ENCODE measurements around the gene PATJ. TPM values are rescaled to one million over a fixed set of nuclear protein-coding genes. Genes with fewer than 3 reads are reported as not detected.

Gene PATJ
- total and polyA plus RNA-seq, 2 donors (not counting 1 experiment from before 2014, with no cell fraction given), result 8.0 to 45.3 TPM

GRCh38 chr1:61904354-61904753 is 162.1 kb downstream of the PATJ start:
- intact Hi-C loops (cut with micrococcal nuclease), result no loop called here
- Mint-ChIP-seq H3K9me3 (ENCODE audit: insufficient read depth) (no peaks in the 10 kb centered on the region), H3K27ac (no peak overlapping the region), H3K4me1 (no peaks in the 10 kb centered on the region), H3K4me3 (no peak overlapping the region), H3K27me3 (no peaks in the 10 kb centered on the region)
- DNase-seq (no peak), ATAC-seq (ENCODE audit: low read depth) (no peak)
- TF ChIP-seq EZH2 (IDR thresholded peaks at IDR 0.05; ENCODE audit: borderline replicate concordance, insufficient read depth, low read depth, low read length, poor library complexity, severe bottlenecking) (no peak), CTCF (IDR thresholded peaks at IDR 0.05) (no peak)
- no peaks in the 10 kb centered on the region for H3K79me2 ChIP-seq (ENCODE audit: control insufficient read depth, insufficient read depth, low read length)
- peaks cover 0 to 2% of the 10 kb centered on the region in 2 experiments for H3K36me3 ChIP-seq (replicated peaks in 1 of 2; ENCODE audit: control extremely low read depth in 1 of 2, control insufficient read depth in 1 of 2, extremely low read depth in 1 of 2, insufficient read depth in 2 of 2, low read length in 1 of 2)
- no CpG with 5 or more reads among the region's 1 CpG for WGBS (ENCODE audit: insufficient coverage)
- no peak overlapping the region for H3K27ac ChIP-seq (ENCODE audit: low read length in 2 of 2)
- H2AFZ ChIP-seq (ENCODE audit: insufficient read depth, low read depth, low read length, poor library complexity, severe bottlenecking), result no peak overlapping the region
- no peaks in the 10 kb centered on the region for H4K20me1 ChIP-seq (ENCODE audit: control insufficient read depth, insufficient read depth, low read length, poor library complexity, severe bottlenecking)
- H3K9ac ChIP-seq (ENCODE audit: low read length), result no peak overlapping the region
- H3K4me3 ChIP-seq (ENCODE audit: control extremely low read depth in 1 of 5, extremely low read depth in 1 of 5, insufficient read depth in 1 of 5, low read depth in 2 of 5, low read length in 4 of 5), result no peak overlapping the region
- H3K4me1 ChIP-seq (ENCODE audit: control insufficient read depth in 2 of 2, insufficient read depth in 2 of 2, low read length in 2 of 2), result no peaks in the 10 kb centered on the region
- ChIA-PET CTCF (no interaction called here), POLR2A (no interaction called here)
- H3K4me2 ChIP-seq (replicated peaks; ENCODE audit: low read depth, low read length, poor library complexity, severe bottlenecking), result no peak overlapping the region
- H3K27me3 ChIP-seq (replicated peaks in 1 of 4; ENCODE audit: control extremely low read depth in 1 of 4, control insufficient read depth in 3 of 4, insufficient read depth in 4 of 4, low read length in 3 of 4), result no peaks in the 10 kb centered on the region
- H3K9me3 ChIP-seq (ENCODE audit: control extremely low read depth in 1 of 3, control insufficient read depth in 2 of 3, insufficient read depth in 1 of 3, low read length in 2 of 3), result no peaks in the 10 kb centered on the region

- Mint-ChIP-seq H3K4me1 (no peaks in the 10 kb centered on the region), H3K27ac (no peak overlapping the region), H3K9me3 (ENCODE audit: insufficient read depth) (no peaks in the 10 kb centered on the region), H3K4me3 (no peak overlapping the region), H3K27me3 (no peaks in the 10 kb centered on the region)
- WGBS (ENCODE audit: insufficient coverage), result 90% methylated on average over 2 of the region's 4 CpGs
- ChIA-PET CTCF (no interaction called here), POLR2A (no interaction called here)
- Histone ChIP-seq H3K4me1 (ENCODE audit: control insufficient read depth in 2 of 2, insufficient read depth in 2 of 2, low read length in 2 of 2) (no peaks in the 10 kb centered on the region), H4K20me1 (ENCODE audit: control insufficient read depth, insufficient read depth, low read length, poor library complexity, severe bottlenecking) (no peaks in the 10 kb centered on the region), H3K4me3 (ENCODE audit: control extremely low read depth in 1 of 5, extremely low read depth in 1 of 5, insufficient read depth in 1 of 5, low read depth in 2 of 5, low read length in 4 of 5) (no peak overlapping the region), H3K27ac (ENCODE audit: low read length in 2 of 2) (no peak overlapping the region), H2AFZ (ENCODE audit: insufficient read depth, low read depth, low read length, poor library complexity, severe bottlenecking) (no peak overlapping the region), H3K4me2 (replicated peaks; ENCODE audit: low read depth, low read length, poor library complexity, severe bottlenecking) (no peak overlapping the region), H3K36me3 (replicated peaks in 1 of 2; ENCODE audit: control extremely low read depth in 1 of 2, control insufficient read depth in 1 of 2, extremely low read depth in 1 of 2, insufficient read depth in 2 of 2, low read length in 1 of 2) (peaks cover 0 to 2% of the 10 kb centered on the region in 2 experiments), H3K27me3 (replicated peaks in 1 of 4; ENCODE audit: control extremely low read depth in 1 of 4, control insufficient read depth in 3 of 4, insufficient read depth in 4 of 4, low read length in 3 of 4) (no peaks in the 10 kb centered on the region), H3K9ac (ENCODE audit: low read length) (no peak overlapping the region), H3K9me3 (ENCODE audit: control extremely low read depth in 1 of 3, control insufficient read depth in 2 of 3, insufficient read depth in 1 of 3, low read length in 2 of 3) (no peaks in the 10 kb centered on the region), H3K79me2 (ENCODE audit: control insufficient read depth, insufficient read depth, low read length) (no peaks in the 10 kb centered on the region)
- intact Hi-C loops (cut with micrococcal nuclease), result no loop called here
- ATAC-seq (ENCODE audit: low read depth) (no peak), DNase-seq (no peak)
- TF ChIP-seq CTCF (IDR thresholded peaks at IDR 0.05), result no peak
- TF ChIP-seq EZH2 (IDR thresholded peaks at IDR 0.05; ENCODE audit: borderline replicate concordance, insufficient read depth, low read depth, low read length, poor library complexity, severe bottlenecking), result no peak
Observed at GRCh38 chr1:61907102-61907501, 164.8 kb downstream of the PATJ start.
